Panc1 (cell line): ENCODE measurements around the gene NME5. TPM values are rescaled to one million over a fixed set of nuclear protein-coding genes. Genes with fewer than 3 reads are reported as not detected.

ENCODE experiments used
- ATAC-seq: fragments of 200-7000 bp; cut with Tn5 transposase; 2 replicates; pipeline ENCODE4 v1.9.1; 2020; ENCODE audit warnings: mild to moderate bottlenecking, moderate library complexity
- BruUV-seq: library from RNA; stranded (reverse); fragments of 400-500 nt; replicated peaks from 2 replicates; lab custom pipeline; 2021; lab: Mats Ljungman, UMichigan
- CTCF ChIA-PET: fragments of 300-600 bp; sonication (Branson Sonifier 250); formaldehyde crosslinking; loops from one replicate; lab custom pipeline; 2022; ENCODE audit warnings: antibody characterized with exemption; lab: Charles Lee
- POLR2A ChIA-PET: fragments of 300-600 bp; sonication (Branson Sonifier 250); formaldehyde crosslinking; loops from one replicate; lab custom pipeline; 2022; ENCODE audit warnings: antibody characterized with exemption; lab: Charles Lee
- DNase-seq: peaks from one replicate; pipeline ENCODE4 v3.0.0-alpha.2; 2010; ENCODE audit warnings: low read depth, low spot score
- H3K27ac ChIP-seq: 2 replicates; pipeline ENCODE4 v1.5.1; 2011; ENCODE audit warnings: mild to moderate bottlenecking, low read length, inconsistent platforms
- H3K27me3 ChIP-seq: fragments of 200-500 bp; sonication (Bioruptor generic); 2 replicates; pipeline ENCODE4 v1.6.0; 2014; ENCODE audit warnings: low read length, inconsistent platforms; ENCODE audit not compliant: control insufficient read depth, insufficient read depth
- H3K36me3 ChIP-seq: fragments of 200-500 bp; sonication (Bioruptor generic); 2 replicates; pipeline ENCODE4 v1.5.1; 2014; ENCODE audit warnings: inconsistent platforms, mild to moderate bottlenecking, low read length, moderate library complexity; ENCODE audit not compliant: control insufficient read depth, insufficient read depth
- H3K4me1 ChIP-seq: 2 replicates; pipeline ENCODE4 v1.5.1; 2011; ENCODE audit warnings: inconsistent platforms, mild to moderate bottlenecking, low read length, moderate library complexity; ENCODE audit not compliant: control insufficient read depth, insufficient read depth
- H3K4me3 ChIP-seq, 2 experiments: 2 replicates each; pipeline ENCODE4 v1.5.1; 2011 to 2012; ENCODE audit warnings: low read depth in 2 of 2, low read length in 2 of 2, mild to moderate bottlenecking in 2 of 2, inconsistent platforms in 1 of 2, moderate library complexity in 1 of 2
- H3K9me3 ChIP-seq: fragments of 200-500 bp; sonication (Bioruptor generic); 2 replicates; pipeline ENCODE4 v1.5.1; 2014; ENCODE audit warnings: low read depth, mild to moderate bottlenecking, inconsistent platforms, low read length, moderate library complexity; ENCODE audit not compliant: control insufficient read depth, insufficient read depth
- CTCF ChIP-seq: fragments of 450-650 bp; IDR thresholded peaks from 2 replicates; pipeline ENCODE4 v1.5.1; 2017; ENCODE audit warnings: mild to moderate bottlenecking
- POLR2AphosphoS5 ChIP-seq: IDR thresholded peaks from 2 replicates; pipeline ENCODE4 v1.6.1; 2012; ENCODE audit warnings: mild to moderate bottlenecking, low read depth, low read length, moderate library complexity
- REST ChIP-seq, 2 experiments: IDR thresholded peaks; 2 replicates each; pipeline ENCODE4 v1.6.1; 2011 to 2012; ENCODE audit warnings: low read depth in 2 of 2, control low read depth in 1 of 2, low read length in 1 of 2, mild to moderate bottlenecking in 1 of 2, moderate library complexity in 1 of 2; ENCODE audit not compliant: insufficient read depth in 1 of 2
- SIN3A ChIP-seq: IDR thresholded peaks from 2 replicates; pipeline ENCODE4 v1.6.1; 2012; ENCODE audit warnings: low read depth, mild to moderate bottlenecking, low read length, moderate library complexity, borderline replicate concordance; ENCODE audit not compliant: insufficient read depth
- TCF7L2 ChIP-seq: IDR thresholded peaks from 2 replicates; pipeline ENCODE4 v1.6.1; 2011; ENCODE audit warnings: mild to moderate bottlenecking, low read depth, low read length, inconsistent platforms
- in situ Hi-C: cut with HindIII; loops from 2 replicates; pipeline ENCODE4 v1.10.0; 2016; ENCODE audit warnings: low sequenced_read_pairs, low pct_unique_long_range_greater_than_20kb
- intact Hi-C: fragments of 100-400 bp; cut with micrococcal nuclease; formaldehyde crosslinking; loops from one replicate; pipeline ENCODE4 v1.10.0; 2022; ENCODE audit not compliant: unreplicated experiment
- total RNA-seq: library from RNA; stranded (reverse); gene quantifications from one replicate; pipeline ENCODE4 v1.2.1, GENCODE V29; 2021; ENCODE audit not compliant: unreplicated experiment

NME5 gene
- total RNA-seq, 1 experiment from 2014 or later: 1.7 TPM

- BruUV-seq: no TSS peak
- H3K36me3 ChIP-seq: peaks cover 58% of the 10 kb centered on the region
- CTCF ChIA-PET: no interaction called here
Measured at GRCh38 chr5:138186002-138186447, 46.8 kb upstream of the NME5 start.

GRCh38 chr5:138182808-138183207 lies 43.6 kb upstream of the NME5 start:
- in situ Hi-C loops: no loop called here
- intact Hi-C loops: loop anchor here (10.0 kb wide), 1 partner anchor 232 kb away; no protein-coding TSS in a partner anchor
- no peak overlapping the region for H3K4me3 ChIP-seq
- DNase-seq (no peak), ATAC-seq (no peak)
- peaks cover 17% of the 10 kb centered on the region for H3K4me1 ChIP-seq
- CTCF ChIA-PET: no interaction called here
- H3K27me3 ChIP-seq: no peaks in the 10 kb centered on the region
- H3K27ac ChIP-seq: no peak overlapping the region
- POLR2A ChIA-PET: no interaction called here
- H3K36me3 ChIP-seq: peaks cover 58% of the 10 kb centered on the region
- no peaks in the 10 kb centered on the region for H3K9me3 ChIP-seq
- no peak for TF ChIP-seq SIN3A
- TF ChIP-seq POLR2AphosphoS5: no peak
- TF ChIP-seq TCF7L2: no peak
- TF ChIP-seq REST (IDR thresholded peaks at IDR 0.05; ENCODE audit: insufficient read depth in 1 of 2, low read depth in 2 of 2, low read length in 1 of 2): no peak
- TF ChIP-seq CTCF: no peak
- no TSS peak for BruUV-seq

More at GRCh38 chr5:138186002-138186447, 46.8 kb upstream of the NME5 start:
- Histone ChIP-seq H3K4me3 (no peak overlapping the region), H3K27ac (no peak overlapping the region), H3K4me1 (peaks cover 4% of the 10 kb centered on the region), H3K9me3 (no peaks in the 10 kb centered on the region), H3K27me3 (no peaks in the 10 kb centered on the region)
- POLR2A ChIA-PET: interaction anchor here (0.9 kb wide), 1 partner anchor 10 kb away, joined by 3 read pairs; no protein-coding TSS in a partner anchor
- in situ Hi-C loops (no loop called here), intact Hi-C loops (loop anchor here (10.0 kb wide), 1 partner anchor 229 kb away; no protein-coding TSS in a partner anchor)
- ATAC-seq (no peak), DNase-seq (no peak)
- no peak for TF ChIP-seq TCF7L2
- TF ChIP-seq SIN3A: no peak
- TF ChIP-seq POLR2AphosphoS5: no peak
- TF ChIP-seq CTCF: no peak
